Heart left ventricle (tissue), 16 donors: Measurements from ENCODE around the gene DPPA5. TPM values are rescaled to one million over a fixed set of nuclear protein-coding genes. Genes with fewer than 3 reads are reported as not detected.

Source experiments
- ATAC-seq, 4 donors: fragments of 200-7000 bp; cut with Tn5 transposase; one replicate each; pipeline ENCODE4 v1.9.1; 2020 to 2022; ENCODE audit warnings: moderate library complexity in 4 of 4, mild to moderate bottlenecking in 3 of 4, moderate number of reproducible peaks in 1 of 4
- DNase-seq, 5 donors: peaks; one replicate each; pipeline ENCODE4 v3.0.0-alpha.2; 2020
- H3K27ac ChIP-seq, 12 donors: fragments of 200-600 bp; sonication (generic) in 4 of 12; one replicate each; pipeline versions ENCODE4 v1.5.0 to v1.8.0; 2016 to 2022; ENCODE audit warnings: mild to moderate bottlenecking in 2 of 12
- H3K27me3 ChIP-seq, 9 donors: fragments of 200-600 bp; sonication (generic) in 2 of 9; one replicate each; pipeline versions ENCODE4 v1.5.1 to v1.8.0; 2016 to 2022; ENCODE audit warnings: mild to moderate bottlenecking in 3 of 9
- H3K36me3 ChIP-seq, 9 donors: fragments of 200-600 bp; sonication (generic) in 2 of 9; one replicate each; pipeline versions ENCODE4 v1.5.0 to v1.8.0; 2018 to 2022; ENCODE audit warnings: mild to moderate bottlenecking in 2 of 9
- H3K4me1 ChIP-seq, 12 donors: fragments of 200-600 bp; sonication (generic) in 4 of 12; one replicate each; pipeline versions ENCODE4 v1.5.0 to v1.8.0; 2016 to 2022; ENCODE audit warnings: mild to moderate bottlenecking in 3 of 12
- H3K4me3 ChIP-seq, 12 donors: fragments of 200-600 bp; sonication (generic) in 4 of 12; one replicate each; pipeline versions ENCODE4 v1.5.0 to v1.8.0; 2017 to 2022; ENCODE audit warnings: mild to moderate bottlenecking in 9 of 12, moderate library complexity in 4 of 12
- H3K9me3 ChIP-seq, 12 donors: fragments of 200-600 bp; sonication (generic) in 4 of 12; one replicate each; pipeline versions ENCODE4 v1.5.0 to v1.8.0; 2016 to 2022; ENCODE audit warnings: mild to moderate bottlenecking in 1 of 12
- CTCF ChIP-seq, 12 donors: fragments of 200-600 bp; sonication (generic) in 4 of 12; IDR thresholded peaks; one replicate each; pipeline versions ENCODE4 v1.5.0 to v1.8.0; 2018 to 2022; ENCODE audit warnings: antibody characterized with exemption in 12 of 12, mild to moderate bottlenecking in 5 of 12
- POLR2A ChIP-seq, 2 donors: fragments of 450-650 bp; IDR thresholded peaks; one replicate each; pipeline ENCODE4 v1.6.1; 2017; ENCODE audit warnings: antibody characterized with exemption in 2 of 2, mild to moderate bottlenecking in 2 of 2, moderate library complexity in 2 of 2
- WGBS, 4 donors: extraction: QIAGEN DNeasy Blood & Tissue Kit in 2 of 4; methylation state at CpG; one replicate each; pipeline versions ENCODE4 v1.1.5 to v1.1.7; 2013 to 2018; 5-methylcytosine and 5-hydroxymethylcytosine counted together
- intact Hi-C, 10 donors: fragments of 100-400 bp; cut with DNase I; formaldehyde crosslinking; loops; one replicate each; pipeline versions ENCODE4 v1.11.1 to v1.14.2; 2022
- polyA plus RNA-seq, 2 donors: library from polyadenylated mRNA; stranded (reverse); fragments of 200-250 nt; gene quantifications; one replicate each; pipeline ENCODE4 v1.2.3, GENCODE V29; 2013
- total RNA-seq, 9 donors: library from RNA; depleted of rRNA in 2 of 9; stranded (reverse); fragments of >200 nt in 2 of 9; fragmentation: NEBNext Ultra II Directional in 3 of 9; extraction: Animal tissue kit (Norgen Biotek cat#: 25700) in 3 of 9; gene quantifications; one replicate each; pipeline versions ENCODE4 v1.1.0 to v1.2.4, GENCODE V29; 2016 to 2023
- donor health status: ischemic (EF 13 %, LVEDD 7.1; RV severe dilation, severe dysfunction).
- donor health status: healthy with polysubstance abuse.
- donor health status: DM: no; HTN: yes; CAD: no.
- donor health status: DM: no; HTN: no; CAD: no.
- donor health status: ischemic (EF 25% LVEDD 6.9; RV normal size, moderate dysfunction).
- donor health status: ischemic (EF 25% LVEDD 5.7; RV mildly dilated, moderate dysfunction).
- donor health status: healthy.
- donor health status: DM: yes; HTN: yes; CAD: no.
- donor health status: ischemic (EF 35%, LVEDD 5.7; RV mildly dilated, moderate dysfunction).
- donor health status: nonischemic (EF 11% LVEDD 7.7; RV severe dilation, severe dysfunction).
- donor health status: DM: yes; HTN: yes; CAD: no.
- donor health status: PGD.
- donor health status: ischemic (EF 29% LVEDD 5.4; RV normal size, mild dysfunction).
- donor health status: nonischemic (EF 23%, LVEDD 6.1; RV moderate dilation, normal function).

The DPPA5 gene
- total and polyA plus RNA-seq, 11 donors, result not detected

GRCh38 chr6:73369563-73369962 lies 15.5 kb upstream of the DPPA5 start, which contains the start of gene OOEP:
TSS of gene OOEP (minus strand) at chr6:73369897. CDS start at chr6:73369792, 105 bp downstream.
- intact Hi-C loops, result no loop called here
- peaks cover 0 to 6% (median 0%) of the 10 kb centered on the region in 9 donors for H3K27me3 ChIP-seq
- no peak within 1 kb of the TSS for H3K4me3 ChIP-seq
- TF ChIP-seq CTCF (IDR thresholded peaks at IDR 0.05), result no peak
- no peak for TF ChIP-seq POLR2A (IDR thresholded peaks at IDR 0.05)
- DNase-seq (no peak), ATAC-seq (peak in 1 of 4 donors; percentile 18)
- no peaks in the 10 kb centered on the region for H3K4me1 ChIP-seq
- H3K27ac ChIP-seq, result no peak within 1 kb of the TSS
- H3K36me3 ChIP-seq, result no peaks in the 10 kb centered on the region
- WGBS, 4 donors, result 95 to 97% (median 96%) methylated on average over 36 of the region's 36 CpGs
- peaks cover 0 to 25% (median 11%) of the 10 kb centered on the region in 12 donors for H3K9me3 ChIP-seq

GRCh38 chr6:73369157-73369556 lies 15.1 kb upstream of the DPPA5 start:
- 89 to 92% (median 90%) methylated on average over 14 of the region's 14 CpGs for WGBS, 4 donors
- intact Hi-C loops, result no loop called here
- TF ChIP-seq CTCF (IDR thresholded peaks at IDR 0.05) (no peak), POLR2A (IDR thresholded peaks at IDR 0.05) (no peak)
- Histone ChIP-seq H3K36me3 (no peaks in the 10 kb centered on the region), H3K27me3 (peaks cover 0 to 6% (median 0%) of the 10 kb centered on the region in 9 donors), H3K4me1 (no peaks in the 10 kb centered on the region), H3K27ac (no peak overlapping the region), H3K9me3 (peaks cover 0 to 25% (median 11%) of the 10 kb centered on the region in 12 donors), H3K4me3 (no peak overlapping the region)
- DNase-seq (no peak), ATAC-seq (no peak)

GRCh38 chr6:73368675-73369074 lies 14.6 kb upstream of the DPPA5 start:
- 78 to 85% (median 80%) methylated on average over 4 of the region's 4 CpGs for WGBS, 4 donors
- no peak overlapping the region for H3K4me3 ChIP-seq
- no peaks in the 10 kb centered on the region for H3K36me3 ChIP-seq
- TF ChIP-seq POLR2A (IDR thresholded peaks at IDR 0.05) (no peak), CTCF (IDR thresholded peaks at IDR 0.05) (no peak)
- intact Hi-C loops, result no loop called here
- no peak overlapping the region for H3K27ac ChIP-seq
- DNase-seq (no peak), ATAC-seq (no peak)
- peaks cover 0 to 25% (median 11%) of the 10 kb centered on the region in 12 donors for H3K9me3 ChIP-seq
- H3K27me3 ChIP-seq, result peaks cover 0 to 6% (median 0%) of the 10 kb centered on the region in 9 donors
- no peaks in the 10 kb centered on the region for H3K4me1 ChIP-seq

GRCh38 chr6:73367761-73368355 lies 13.8 kb upstream of the DPPA5 start:
- ATAC-seq, result no peak
- H3K4me3 ChIP-seq, result no peak overlapping the region

More at GRCh38 chr6:73367761-73368355, 13.8 kb upstream of the DPPA5 start:
- H3K27ac ChIP-seq, result no peak overlapping the region
- H3K4me1 ChIP-seq, result no peaks in the 10 kb centered on the region
- peaks cover 0 to 25% (median 11%) of the 10 kb centered on the region in 12 donors for H3K9me3 ChIP-seq
- 61 to 68% (median 62%) methylated on average over 16 of the region's 16 CpGs for WGBS, 4 donors
- intact Hi-C loops, result no loop called here
- H3K27me3 ChIP-seq, result peaks cover 0 to 6% (median 0%) of the 10 kb centered on the region in 9 donors
- DNase-seq, result no peak
- TF ChIP-seq POLR2A (IDR thresholded peaks at IDR 0.05) (no peak), CTCF (IDR thresholded peaks at IDR 0.05) (no peak)
- H3K36me3 ChIP-seq, result no peaks in the 10 kb centered on the region
